Stimulated activated CD8-positive, alpha-beta memory T cell treated with anti-CD3 and anti-CD28 coated beads, Interleukin-12 subunit alpha, Interleukin-12 subunit beta, amount 100 ng/mL, for 1 hour (primary cell): Measurements from ENCODE around the gene INVS.
"Not testable (repeated sequence)": the region's sequence is repeated elsewhere in the genome, so short reads cannot be mapped to it uniquely, and the experiment has no call there.

Experiments used
- DNase-seq: peaks from one replicate; pipeline ENCODE4 v3.0.0-alpha.2; 2020; ENCODE audit warnings: low read depth

Gene INVS

GRCh38 chr9:100324594-100325200 lies 225.7 kb downstream of the INVS start:
- DNase-seq, result no peak

- DNase-seq, result not testable (repeated sequence)
Measured at GRCh38 chr9:100338736-100339135, 239.7 kb downstream of the INVS start.

GRCh38 chr9:100340224-100340623 lies 241.2 kb downstream of the INVS start:
- no peak for DNase-seq

- no peak for DNase-seq
Measured at GRCh38 chr9:100341889-100342288, 242.8 kb downstream of the INVS start.

GRCh38 chr9:100346836-100347235 lies 247.8 kb downstream of the INVS start:
- DNase-seq, result no peak

GRCh38 chr9:100350188-100350587 lies 251.1 kb downstream of the INVS start:
- no peak for DNase-seq
